ENCODE results near the gene MAD1L1.

MAD1L1 gene

DNA sequence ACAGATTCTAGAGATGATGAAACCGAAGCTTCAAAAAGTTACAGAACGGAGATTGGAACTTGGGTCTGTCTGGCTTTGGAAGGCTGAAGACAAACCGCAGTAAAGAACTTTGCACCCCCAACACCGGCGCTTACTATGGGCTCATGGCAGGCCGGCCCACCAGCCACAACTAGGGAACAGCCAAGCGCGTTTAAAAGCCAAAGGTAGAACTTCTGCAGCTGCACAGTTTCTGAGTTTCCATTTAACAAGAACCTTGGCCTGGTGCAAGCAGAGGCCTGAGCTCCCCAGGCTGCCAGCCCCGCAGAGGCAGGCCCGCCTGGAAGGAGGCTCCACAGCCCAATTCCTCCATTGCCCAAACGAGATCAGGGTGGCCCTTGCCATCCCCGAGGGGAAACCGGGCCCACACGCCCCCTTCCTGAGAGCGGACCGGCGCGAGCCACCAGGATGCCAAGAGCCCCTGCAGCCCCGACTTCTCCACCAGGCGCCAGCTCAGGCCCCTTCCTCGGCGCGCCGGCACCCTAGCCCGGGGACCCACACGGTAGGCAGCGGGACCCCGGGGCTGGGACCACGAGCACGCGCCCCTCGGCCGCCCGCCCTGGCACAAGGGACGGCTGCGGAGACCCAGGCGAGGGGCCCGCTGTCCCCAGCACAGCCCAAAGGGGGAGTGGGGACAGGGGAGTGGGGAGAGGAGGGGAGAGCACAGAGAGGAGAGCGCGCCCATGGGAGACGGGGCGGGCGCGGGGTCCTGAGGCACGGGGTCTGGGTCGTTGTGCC is 566 bp downstream of the MAD1L1 start (continued):
- TF ChIP-seq, protein P1, sequence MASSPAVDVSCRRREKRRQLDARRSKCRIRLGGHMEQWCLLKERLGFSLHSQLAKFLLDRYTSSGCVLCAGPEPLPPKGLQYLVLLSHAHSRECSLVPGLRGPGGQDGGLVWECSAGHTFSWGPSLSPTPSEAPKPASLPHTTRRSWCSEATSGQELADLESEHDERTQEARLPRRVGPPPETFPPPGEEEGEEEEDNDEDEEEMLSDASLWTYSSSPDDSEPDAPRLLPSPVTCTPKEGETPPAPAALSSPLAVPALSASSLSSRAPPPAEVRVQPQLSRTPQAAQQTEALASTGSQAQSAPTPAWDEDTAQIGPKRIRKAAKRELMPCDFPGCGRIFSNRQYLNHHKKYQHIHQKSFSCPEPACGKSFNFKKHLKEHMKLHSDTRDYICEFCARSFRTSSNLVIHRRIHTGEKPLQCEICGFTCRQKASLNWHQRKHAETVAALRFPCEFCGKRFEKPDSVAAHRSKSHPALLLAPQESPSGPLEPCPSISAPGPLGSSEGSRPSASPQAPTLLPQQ (tag by site-specific recombination; IDR thresholded peaks at IDR 0.05) = no peak
- no peak for TF ChIP-seq GLIS2 (tag by site-specific recombination; IDR thresholded peaks at IDR 0.05)
- TF ChIP-seq ZNF335 (tag by site-specific recombination; conservative IDR thresholded peaks at IDR 0.05) = peak; percentile 60
- TF ChIP-seq ZNF660 (tag by site-specific recombination; IDR thresholded peaks at IDR 0.05) = no peak
- TF ChIP-seq ZNF140 (tag by site-specific recombination; IDR thresholded peaks at IDR 0.05) = no peak
- TF ChIP-seq ZNF670 (tag by site-specific recombination; IDR thresholded peaks at IDR 0.05; ENCODE audit: low read depth) = no peak
- no peak for TF ChIP-seq ZNF596 (tag by site-specific recombination; IDR thresholded peaks at IDR 0.05)
- TF ChIP-seq ZNF529 (tag by site-specific recombination; IDR thresholded peaks at IDR 0.05; ENCODE audit: insufficient replicate concordance) = no peak
- TF ChIP-seq ZNF768 (tag by site-specific recombination; IDR thresholded peaks at IDR 0.05) = no peak
- TF ChIP-seq ZNF416 (tag by site-specific recombination; IDR thresholded peaks at IDR 0.05) = no peak
- TF ChIP-seq WT1 (tag by site-specific recombination; IDR thresholded peaks at IDR 0.05) = no peak
- TF ChIP-seq, protein P2, sequence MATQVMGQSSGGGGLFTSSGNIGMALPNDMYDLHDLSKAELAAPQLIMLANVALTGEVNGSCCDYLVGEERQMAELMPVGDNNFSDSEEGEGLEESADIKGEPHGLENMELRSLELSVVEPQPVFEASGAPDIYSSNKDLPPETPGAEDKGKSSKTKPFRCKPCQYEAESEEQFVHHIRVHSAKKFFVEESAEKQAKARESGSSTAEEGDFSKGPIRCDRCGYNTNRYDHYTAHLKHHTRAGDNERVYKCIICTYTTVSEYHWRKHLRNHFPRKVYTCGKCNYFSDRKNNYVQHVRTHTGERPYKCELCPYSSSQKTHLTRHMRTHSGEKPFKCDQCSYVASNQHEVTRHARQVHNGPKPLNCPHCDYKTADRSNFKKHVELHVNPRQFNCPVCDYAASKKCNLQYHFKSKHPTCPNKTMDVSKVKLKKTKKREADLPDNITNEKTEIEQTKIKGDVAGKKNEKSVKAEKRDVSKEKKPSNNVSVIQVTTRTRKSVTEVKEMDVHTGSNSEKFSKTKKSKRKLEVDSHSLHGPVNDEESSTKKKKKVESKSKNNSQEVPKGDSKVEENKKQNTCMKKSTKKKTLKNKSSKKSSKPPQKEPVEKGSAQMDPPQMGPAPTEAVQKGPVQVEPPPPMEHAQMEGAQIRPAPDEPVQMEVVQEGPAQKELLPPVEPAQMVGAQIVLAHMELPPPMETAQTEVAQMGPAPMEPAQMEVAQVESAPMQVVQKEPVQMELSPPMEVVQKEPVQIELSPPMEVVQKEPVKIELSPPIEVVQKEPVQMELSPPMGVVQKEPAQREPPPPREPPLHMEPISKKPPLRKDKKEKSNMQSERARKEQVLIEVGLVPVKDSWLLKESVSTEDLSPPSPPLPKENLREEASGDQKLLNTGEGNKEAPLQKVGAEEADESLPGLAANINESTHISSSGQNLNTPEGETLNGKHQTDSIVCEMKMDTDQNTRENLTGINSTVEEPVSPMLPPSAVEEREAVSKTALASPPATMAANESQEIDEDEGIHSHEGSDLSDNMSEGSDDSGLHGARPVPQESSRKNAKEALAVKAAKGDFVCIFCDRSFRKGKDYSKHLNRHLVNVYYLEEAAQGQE (tag by site-specific recombination; IDR thresholded peaks at IDR 0.05) = no peak
- TF ChIP-seq SP3 (tag by site-specific recombination; IDR thresholded peaks at IDR 0.05) = no peak
- no peak for TF ChIP-seq BCL11B (tag by site-specific recombination; IDR thresholded peaks at IDR 0.05; ENCODE audit: low read depth)
- TF ChIP-seq, protein P3, sequence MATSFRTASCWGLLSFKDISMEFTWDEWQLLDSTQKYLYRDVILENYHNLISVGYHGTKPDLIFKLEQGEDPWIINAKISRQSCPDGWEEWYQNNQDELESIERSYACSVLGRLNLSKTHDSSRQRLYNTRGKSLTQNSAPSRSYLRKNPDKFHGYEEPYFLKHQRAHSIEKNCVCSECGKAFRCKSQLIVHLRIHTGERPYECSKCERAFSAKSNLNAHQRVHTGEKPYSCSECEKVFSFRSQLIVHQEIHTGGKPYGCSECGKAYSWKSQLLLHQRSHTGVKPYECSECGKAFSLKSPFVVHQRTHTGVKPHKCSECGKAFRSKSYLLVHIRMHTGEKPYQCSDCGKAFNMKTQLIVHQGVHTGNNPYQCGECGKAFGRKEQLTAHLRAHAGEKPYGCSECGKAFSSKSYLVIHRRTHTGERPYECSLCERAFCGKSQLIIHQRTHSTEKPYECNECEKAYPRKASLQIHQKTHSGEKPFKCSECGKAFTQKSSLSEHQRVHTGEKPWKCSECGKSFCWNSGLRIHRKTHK (tag by site-specific recombination; IDR thresholded peaks at IDR 0.05) = no peak
- TF ChIP-seq, protein P4, sequence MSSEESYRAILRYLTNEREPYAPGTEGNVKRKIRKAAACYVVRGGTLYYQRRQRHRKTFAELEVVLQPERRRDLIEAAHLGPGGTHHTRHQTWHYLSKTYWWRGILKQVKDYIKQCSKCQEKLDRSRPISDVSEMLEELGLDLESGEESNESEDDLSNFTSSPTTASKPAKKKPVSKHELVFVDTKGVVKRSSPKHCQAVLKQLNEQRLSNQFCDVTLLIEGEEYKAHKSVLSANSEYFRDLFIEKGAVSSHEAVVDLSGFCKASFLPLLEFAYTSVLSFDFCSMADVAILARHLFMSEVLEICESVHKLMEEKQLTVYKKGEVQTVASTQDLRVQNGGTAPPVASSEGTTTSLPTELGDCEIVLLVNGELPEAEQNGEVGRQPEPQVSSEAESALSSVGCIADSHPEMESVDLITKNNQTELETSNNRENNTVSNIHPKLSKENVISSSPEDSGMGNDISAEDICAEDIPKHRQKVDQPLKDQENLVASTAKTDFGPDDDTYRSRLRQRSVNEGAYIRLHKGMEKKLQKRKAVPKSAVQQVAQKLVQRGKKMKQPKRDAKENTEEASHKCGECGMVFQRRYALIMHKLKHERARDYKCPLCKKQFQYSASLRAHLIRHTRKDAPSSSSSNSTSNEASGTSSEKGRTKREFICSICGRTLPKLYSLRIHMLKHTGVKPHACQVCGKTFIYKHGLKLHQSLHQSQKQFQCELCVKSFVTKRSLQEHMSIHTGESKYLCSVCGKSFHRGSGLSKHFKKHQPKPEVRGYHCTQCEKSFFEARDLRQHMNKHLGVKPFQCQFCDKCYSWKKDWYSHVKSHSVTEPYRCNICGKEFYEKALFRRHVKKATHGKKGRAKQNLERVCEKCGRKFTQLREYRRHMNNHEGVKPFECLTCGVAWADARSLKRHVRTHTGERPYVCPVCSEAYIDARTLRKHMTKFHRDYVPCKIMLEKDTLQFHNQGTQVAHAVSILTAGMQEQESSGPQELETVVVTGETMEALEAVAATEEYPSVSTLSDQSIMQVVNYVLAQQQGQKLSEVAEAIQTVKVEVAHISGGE (tag by site-specific recombination; conservative IDR thresholded peaks at IDR 0.05; ENCODE audit: low read depth) = no peak
- no peak for TF ChIP-seq ZNF664 (tag by site-specific recombination; IDR thresholded peaks at IDR 0.05)
- no peak for TF ChIP-seq ZBTB7A (tag by site-specific recombination; IDR thresholded peaks at IDR 0.05; ENCODE audit: low read depth)
- peak; percentile 52 for TF ChIP-seq ZNF341 (tag by site-specific recombination; IDR thresholded peaks at IDR 0.05; ENCODE audit: low read depth)
- TF ChIP-seq ZNF837 (tag by site-specific recombination; IDR thresholded peaks at IDR 0.05) = no peak

Data from HEK293 (cell line).